Endothelial cell of umbilical vein (primary cell): ENCODE data around the gene MCM3AP.

Source experiments
- CTCF ChIP-seq, 2 donors: IDR thresholded peaks; 1 replicate in 1 of 2; 2 replicates in 1 of 2; pipeline ENCODE4 v1.5.1; 2011; ENCODE audit warnings: low read length in 2 of 2, mild to moderate bottlenecking in 2 of 2, moderate library complexity in 2 of 2, control low read depth in 1 of 2, inconsistent platforms in 1 of 2, low read depth in 1 of 2; ENCODE audit not compliant: insufficient read depth in 1 of 2; ENCODE audit errors: extremely low read depth in 1 of 2
- EZH2 ChIP-seq: IDR thresholded peaks from 2 replicates; pipeline ENCODE4 v1.6.1; 2012; ENCODE audit warnings: borderline replicate concordance, low read depth, mild to moderate bottlenecking, moderate library complexity, low read length, inconsistent platforms; ENCODE audit not compliant: severe bottlenecking
- FOS ChIP-seq: IDR thresholded peaks from 2 replicates; pipeline ENCODE4 v1.6.1; 2011; ENCODE audit warnings: mild to moderate bottlenecking, low read length, moderate library complexity, borderline replicate concordance; ENCODE audit not compliant: insufficient read depth
- GATA2 ChIP-seq: IDR thresholded peaks from 2 replicates; pipeline ENCODE4 v1.7.0; 2011; ENCODE audit warnings: low read depth, mild to moderate bottlenecking, moderate library complexity, mixed read lengths, low read length; ENCODE audit not compliant: insufficient read length, insufficient read depth
- JUN ChIP-seq: IDR thresholded peaks from 2 replicates; pipeline ENCODE4 v1.6.1; 2011; ENCODE audit warnings: borderline replicate concordance, low read depth; ENCODE audit not compliant: insufficient read length, insufficient read depth
- MAX ChIP-seq: IDR thresholded peaks from 2 replicates; pipeline ENCODE4 v1.6.1; 2011; ENCODE audit not compliant: insufficient read depth, insufficient read length
- MYC ChIP-seq: IDR thresholded peaks from one replicate; pipeline ENCODE4 v1.6.1; 2011; ENCODE audit warnings: mild to moderate bottlenecking, low read depth, low read length
- POLR2A ChIP-seq: IDR thresholded peaks from 2 replicates; pipeline ENCODE4 v1.6.1; 2012; ENCODE audit warnings: low read depth, mild to moderate bottlenecking, control low read depth, low read length
- POLR2AphosphoS5 ChIP-seq: IDR thresholded peaks from 2 replicates; pipeline ENCODE4 v1.6.1; 2012; ENCODE audit warnings: low read depth, mild to moderate bottlenecking, control low read depth, low read length, moderate library complexity; ENCODE audit not compliant: insufficient read depth

- TF ChIP-seq CTCF (IDR thresholded peaks at IDR 0.05; ENCODE audit: extremely low read depth in 1 of 2, insufficient read depth in 1 of 2, low read depth in 1 of 2, low read length in 2 of 2) (no peak), MAX (no peak), POLR2A (no peak), EZH2 (no peak), JUN (no peak), POLR2AphosphoS5 (no peak), MYC (no peak), FOS (no peak), GATA2 (no peak)
Measured at GRCh38 chr21:46218906-46219590, 66.4 kb downstream of the MCM3AP start.
